Activated naive CD8-positive, alpha-beta T cell treated with anti-CD3 and anti-CD28 coated beads, Interleukin-2, amount 50 U/mL, for 16 hours (primary cell): Measurements from ENCODE around the gene ACAD11.

Experiments
- DNase-seq: peaks from one replicate; pipeline ENCODE4 v3.0.0-alpha.2; 2020; ENCODE audit warnings: low read depth, low spot score

Gene ACAD11, protein sequence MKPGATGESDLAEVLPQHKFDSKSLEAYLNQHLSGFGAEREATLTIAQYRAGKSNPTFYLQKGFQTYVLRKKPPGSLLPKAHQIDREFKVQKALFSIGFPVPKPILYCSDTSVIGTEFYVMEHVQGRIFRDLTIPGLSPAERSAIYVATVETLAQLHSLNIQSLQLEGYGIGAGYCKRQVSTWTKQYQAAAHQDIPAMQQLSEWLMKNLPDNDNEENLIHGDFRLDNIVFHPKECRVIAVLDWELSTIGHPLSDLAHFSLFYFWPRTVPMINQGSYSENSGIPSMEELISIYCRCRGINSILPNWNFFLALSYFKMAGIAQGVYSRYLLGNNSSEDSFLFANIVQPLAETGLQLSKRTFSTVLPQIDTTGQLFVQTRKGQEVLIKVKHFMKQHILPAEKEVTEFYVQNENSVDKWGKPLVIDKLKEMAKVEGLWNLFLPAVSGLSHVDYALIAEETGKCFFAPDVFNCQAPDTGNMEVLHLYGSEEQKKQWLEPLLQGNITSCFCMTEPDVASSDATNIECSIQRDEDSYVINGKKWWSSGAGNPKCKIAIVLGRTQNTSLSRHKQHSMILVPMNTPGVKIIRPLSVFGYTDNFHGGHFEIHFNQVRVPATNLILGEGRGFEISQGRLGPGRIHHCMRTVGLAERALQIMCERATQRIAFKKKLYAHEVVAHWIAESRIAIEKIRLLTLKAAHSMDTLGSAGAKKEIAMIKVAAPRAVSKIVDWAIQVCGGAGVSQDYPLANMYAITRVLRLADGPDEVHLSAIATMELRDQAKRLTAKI

DNA sequence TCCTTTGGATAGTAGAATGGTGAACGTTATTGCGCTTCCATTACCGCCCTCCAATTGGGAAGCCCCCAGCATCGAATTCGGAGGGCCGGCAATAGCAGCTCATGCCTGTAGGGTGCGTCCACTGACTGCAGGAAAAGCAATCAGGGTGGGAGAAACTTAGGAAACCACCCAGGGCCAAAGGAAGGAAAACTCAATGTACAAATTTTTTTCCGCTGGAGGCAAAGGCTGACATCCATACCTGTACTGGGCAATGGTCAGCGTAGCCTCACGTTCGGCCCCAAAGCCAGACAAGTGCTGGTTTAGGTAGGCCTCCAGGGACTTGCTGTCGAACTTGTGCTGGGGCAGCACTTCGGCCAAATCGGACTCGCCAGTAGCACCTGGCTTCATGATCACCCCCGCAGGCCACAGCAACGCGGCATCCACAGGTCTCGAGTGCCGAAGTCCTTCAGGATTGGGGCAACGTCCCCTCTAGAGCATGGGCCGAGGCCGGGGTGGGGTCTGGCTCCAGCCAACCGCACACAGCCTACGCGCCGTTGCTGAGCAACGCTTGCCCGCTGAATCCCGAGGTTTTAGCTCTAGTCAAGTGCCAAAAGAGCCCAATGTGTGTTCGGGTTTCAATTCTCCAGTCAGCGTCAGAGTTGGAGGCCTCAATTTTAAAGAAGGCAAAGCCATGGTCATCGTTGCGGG is at the start of gene ACAD11:
TSS of gene ACAD11 (minus strand) at position 445 of the 687 bp plus-strand sequence. CDS start at position 387, 58 bp downstream.
- no peak for DNase-seq

DNA sequence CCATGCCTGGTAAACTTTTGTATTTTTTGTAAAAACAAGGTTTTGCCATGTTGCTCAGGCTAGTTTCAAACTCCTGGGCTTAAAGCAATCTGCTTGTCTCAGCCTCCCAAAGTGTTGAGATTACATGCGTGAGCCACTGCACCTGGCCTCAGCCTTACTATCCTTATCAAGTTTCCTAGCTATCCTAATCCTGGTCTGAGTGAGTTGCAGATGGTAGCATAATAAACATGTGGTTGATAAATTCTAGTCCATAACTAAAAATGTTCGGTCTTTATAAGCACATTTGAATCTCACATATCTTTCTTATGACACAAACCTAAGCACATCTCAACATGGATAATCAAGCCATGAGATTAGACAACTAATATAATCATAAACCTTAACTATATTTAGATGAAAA is 44.1 kb upstream of the ACAD11 start:
- DNase-seq = no peak

GRCh38 chr3:132695422-132695821 is 35.8 kb upstream of the ACAD11 start:
- DNase-seq = no peak

GRCh38 chr3:132694991-132695390 is 35.4 kb upstream of the ACAD11 start:
- no peak for DNase-seq

DNA sequence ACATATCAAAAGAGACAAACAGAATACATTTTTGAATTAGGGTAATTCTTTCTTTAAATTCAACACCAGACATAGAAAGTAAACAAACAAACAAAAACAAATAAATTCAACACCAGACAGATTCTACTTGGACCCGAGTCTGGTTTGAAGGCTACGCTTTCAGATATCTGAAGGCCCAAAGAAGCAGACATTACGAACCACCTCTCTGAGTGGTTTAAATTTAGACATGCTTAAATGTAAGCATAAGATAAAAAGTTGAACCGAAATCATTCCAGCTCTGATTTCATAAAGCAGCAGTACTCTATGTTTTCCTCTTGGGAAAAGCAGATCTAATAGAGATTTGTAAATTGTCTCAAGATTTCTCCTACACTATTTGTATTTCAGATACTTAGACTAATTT is 30.4 kb upstream of the ACAD11 start:
- DNase-seq = no peak

- DNase-seq = no peak
Observed at GRCh38 chr3:132682201-132682600, 22.6 kb upstream of the ACAD11 start.

DNA sequence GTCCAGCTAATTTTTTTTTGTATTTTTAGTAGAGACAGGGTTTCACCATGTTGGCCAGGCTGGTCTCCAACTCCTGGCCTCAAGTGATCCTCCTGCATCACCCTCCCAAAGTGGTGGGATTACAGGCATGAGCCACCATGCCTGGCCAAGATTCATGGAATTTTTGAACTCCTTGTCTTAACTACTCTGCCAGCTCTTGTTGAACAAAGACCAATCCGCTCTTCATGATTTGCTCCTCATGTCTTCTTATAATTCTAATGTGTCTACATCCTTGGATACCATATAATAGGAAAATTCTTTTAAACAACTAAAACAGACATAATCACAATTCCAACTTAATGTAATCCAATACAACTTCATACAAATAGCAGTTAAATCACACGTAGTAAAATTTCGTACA is 21.8 kb upstream of the ACAD11 start:
- DNase-seq = no peak

DNA sequence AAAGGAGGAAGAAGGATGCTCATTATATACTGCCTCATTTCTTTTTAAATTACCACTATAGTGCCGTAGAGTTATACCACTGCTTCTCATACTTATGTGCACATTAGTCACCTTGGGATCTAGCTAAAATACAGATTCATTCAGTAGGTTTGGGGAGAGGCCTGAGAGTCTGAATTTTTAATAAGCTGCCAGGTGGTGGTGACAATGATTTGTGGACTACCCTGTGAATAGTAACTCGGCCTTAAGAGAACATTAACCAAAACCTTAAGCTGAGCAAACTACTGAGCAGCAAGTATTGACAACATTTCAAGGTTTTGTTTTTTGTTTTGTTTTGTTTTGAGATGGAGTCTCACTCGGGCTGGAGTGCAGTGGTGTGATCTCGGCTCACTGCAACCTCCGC is 20.3 kb upstream of the ACAD11 start:
- DNase-seq = no peak

DNA sequence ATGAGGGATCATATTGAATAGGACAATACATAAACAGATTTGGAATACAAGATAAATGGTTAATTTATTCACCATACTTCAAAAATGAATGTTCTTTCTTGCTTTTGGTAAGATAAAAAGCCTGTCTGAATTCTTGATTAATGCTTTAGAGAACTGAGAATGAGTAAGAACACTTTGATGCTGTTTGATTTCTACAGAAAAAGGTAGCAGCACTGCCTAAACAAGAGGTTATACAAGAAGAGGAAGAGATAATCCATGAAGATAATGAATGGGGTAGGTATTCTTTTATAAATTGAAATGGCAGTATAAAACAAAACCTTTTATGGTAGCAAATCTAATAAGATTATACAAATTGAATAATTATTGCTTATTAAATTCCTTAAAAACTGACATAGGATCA is 15.8 kb upstream of the ACAD11 start:
- no peak for DNase-seq

DNA sequence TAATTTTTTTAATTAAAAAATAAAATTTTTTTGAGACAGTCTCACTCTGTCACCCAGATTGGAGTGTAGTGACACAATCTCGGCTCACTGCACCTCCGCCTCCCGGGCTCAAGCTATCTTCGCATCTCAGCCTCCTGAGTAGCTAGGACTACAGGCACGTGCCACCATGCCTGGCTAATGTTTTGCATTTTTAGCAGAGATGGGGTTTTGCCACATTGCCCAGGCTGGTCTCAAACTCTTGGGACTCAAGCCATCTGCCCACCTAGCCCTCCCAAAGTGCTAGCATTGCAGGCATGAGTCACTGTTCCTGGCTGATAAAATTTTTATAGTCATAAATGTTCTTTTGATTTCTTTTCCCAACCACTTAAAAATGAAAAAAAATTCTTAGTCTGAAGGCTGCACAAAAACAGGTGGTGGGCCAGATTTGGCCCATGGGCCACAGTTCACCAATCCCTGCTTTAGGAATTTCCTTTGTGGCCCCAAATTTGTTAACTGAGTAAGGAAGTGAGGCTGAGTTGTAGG is 9.7 kb upstream of the ACAD11 start:
- DNase-seq = no peak

GRCh38 chr3:132665230-132665745 is 5.7 kb upstream of the ACAD11 start:
- DNase-seq = no peak

DNA sequence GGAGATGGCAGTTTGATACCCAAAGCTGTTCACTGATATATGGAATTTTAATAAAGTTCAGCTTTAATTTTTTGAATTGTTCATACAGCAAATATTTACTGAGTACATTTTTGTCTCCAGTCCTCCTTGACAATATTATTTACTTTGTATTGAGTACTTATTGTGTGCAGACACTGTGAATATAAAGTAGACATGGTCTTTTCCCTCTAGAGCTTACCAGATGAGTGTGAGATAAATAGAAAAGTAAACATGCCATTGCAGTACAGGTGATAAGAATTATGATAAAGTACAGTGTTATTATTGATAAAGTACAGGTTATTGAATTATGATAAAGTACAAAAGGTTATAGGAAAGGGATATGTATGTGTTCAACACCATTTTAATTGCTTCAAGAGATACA is 2.6 kb upstream of the ACAD11 start:
- DNase-seq = no peak

DNA sequence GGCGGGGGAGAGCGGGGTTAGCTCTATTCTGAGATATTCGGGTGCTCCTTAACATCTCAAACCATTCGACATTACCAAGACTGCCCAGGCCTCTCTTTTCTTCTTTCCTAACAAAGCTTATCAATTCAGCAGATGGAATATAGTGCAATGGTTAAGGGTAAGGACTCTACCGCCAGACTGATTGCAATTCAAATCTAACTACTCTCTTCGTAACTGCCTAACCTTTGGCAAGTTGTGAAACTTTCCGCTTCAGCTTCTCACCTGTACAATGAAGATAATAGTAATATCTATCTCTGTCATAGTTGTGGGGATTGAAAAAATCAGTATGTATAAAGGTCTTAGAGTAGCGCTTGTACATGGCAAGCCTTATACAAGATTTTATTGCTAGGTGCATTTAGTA is 1.5 kb upstream of the ACAD11 start:
- DNase-seq = no peak

DNA sequence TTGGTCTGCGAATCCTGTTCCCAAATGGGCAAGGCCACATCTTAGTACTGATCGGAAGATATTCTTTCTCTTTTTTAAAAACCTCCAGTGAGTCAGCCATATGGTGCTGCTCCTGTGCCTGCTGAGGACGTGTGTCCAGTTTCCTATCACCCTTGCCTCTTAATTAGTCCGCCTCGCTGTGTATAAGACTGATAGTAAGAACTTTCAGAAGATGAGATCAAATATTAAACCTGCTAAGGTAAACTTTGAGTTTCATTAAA is 1.1 kb upstream of the ACAD11 start:
- DNase-seq = no peak

DNA sequence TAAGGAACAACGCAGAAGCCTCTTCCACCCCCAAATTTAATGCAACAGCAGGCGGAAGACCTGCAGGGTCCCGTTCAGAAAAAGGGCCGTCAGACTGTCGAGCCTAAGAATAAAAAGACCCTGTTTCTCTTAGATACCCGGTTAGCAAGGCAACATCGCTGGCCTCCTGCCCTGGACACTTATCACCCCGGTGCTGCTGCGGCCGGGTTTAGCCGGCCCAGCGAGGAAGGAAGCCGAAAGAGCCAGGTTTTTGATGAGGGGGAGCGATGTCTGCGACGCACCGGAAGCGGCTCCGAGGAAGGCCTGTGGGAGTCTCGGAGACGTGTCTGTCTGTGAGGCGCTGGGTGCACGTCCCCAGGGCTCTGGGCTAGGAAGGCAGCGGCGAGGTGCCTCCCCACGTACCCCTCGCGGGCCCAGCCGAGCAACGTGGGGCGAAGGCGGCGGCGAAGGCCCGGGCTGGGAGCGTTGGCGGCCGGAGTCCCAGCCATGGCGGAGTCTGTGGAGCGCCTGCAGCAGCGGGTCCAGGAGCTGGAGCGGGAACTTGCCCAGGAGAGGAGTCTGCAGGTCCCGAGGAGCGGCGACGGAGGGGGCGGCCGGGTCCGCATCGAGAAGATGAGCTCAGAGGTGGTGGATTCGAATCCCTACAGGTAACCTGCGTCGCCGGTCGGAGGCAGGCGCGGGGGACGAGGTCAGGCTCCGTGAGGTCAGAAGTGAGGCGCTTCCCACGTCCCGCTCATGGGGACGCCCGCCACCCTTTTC is 622 bp upstream of the ACAD11 start, which contains the start of gene UBA5:
TSS of gene UBA5 (plus strand) at position 278 of the 759 bp plus-strand sequence. CDS start at position 487, 209 bp downstream.
- peak; percentile 39 for DNase-seq

GRCh38 chr3:132659000-132659364 is 627 bp downstream of the ACAD11 start:
- no peak for DNase-seq

DNA sequence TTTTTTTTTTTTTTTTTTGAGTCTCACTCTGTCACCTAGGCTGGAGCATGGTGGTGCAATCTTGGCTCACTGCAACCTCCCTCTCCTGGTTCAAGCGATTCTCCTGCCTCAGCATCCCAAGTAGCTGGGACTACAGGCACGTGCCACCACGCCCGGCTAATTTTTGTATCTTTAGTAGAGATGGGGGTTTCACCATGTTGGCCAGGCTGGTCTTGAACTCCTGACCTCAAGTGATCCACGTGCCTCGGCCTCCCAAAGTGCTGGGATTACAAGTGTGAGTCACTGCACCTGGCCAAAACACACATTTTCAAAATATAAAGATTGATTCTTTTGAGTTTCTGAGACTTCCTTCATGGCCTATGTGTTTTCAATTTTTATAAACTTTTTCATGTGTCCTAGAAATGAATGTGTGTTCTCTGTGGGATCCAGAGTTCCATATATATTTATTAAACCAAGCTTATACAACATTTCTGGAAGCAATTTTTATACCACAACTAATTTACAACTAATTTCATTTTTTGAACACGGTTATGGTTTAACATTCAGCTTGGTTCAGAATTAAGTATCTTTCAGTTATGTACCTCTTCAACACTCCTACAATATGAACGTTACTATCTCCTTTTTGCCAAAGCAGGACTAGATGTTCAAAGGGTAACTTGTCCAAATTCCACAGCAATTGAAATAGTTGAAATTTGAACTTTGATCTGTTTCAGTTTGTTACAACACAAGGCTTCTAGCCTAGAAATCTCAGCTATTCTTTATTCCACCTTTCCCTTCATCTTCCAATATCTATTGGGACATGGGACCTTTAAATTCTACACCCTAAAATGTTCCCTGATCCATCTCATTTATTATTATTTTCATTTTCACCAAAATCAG is 1.5 kb downstream of the ACAD11 start:
- no peak for DNase-seq

- no peak for DNase-seq
Observed at GRCh38 chr3:132655471-132655870, 4.1 kb downstream of the ACAD11 start.

DNA sequence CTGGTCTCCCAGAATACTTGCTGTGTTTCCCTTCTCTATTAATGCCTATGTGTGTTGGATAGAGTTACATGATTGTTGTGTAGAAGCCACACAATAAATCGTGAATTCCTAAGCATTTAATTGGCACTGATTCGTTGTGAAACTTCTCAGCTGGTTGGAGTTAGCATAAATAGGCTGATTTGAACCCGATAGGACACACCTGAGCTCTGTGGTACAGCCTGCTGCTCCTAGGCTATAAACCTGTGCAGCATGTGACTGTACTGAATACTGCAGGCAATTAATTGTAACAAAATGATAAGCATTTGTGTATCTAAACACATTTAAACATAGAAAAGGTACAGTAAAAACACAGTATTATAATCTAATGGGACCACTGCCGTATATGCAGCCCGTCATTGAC is 4.9 kb downstream of the ACAD11 start:
- no peak for DNase-seq

DNA sequence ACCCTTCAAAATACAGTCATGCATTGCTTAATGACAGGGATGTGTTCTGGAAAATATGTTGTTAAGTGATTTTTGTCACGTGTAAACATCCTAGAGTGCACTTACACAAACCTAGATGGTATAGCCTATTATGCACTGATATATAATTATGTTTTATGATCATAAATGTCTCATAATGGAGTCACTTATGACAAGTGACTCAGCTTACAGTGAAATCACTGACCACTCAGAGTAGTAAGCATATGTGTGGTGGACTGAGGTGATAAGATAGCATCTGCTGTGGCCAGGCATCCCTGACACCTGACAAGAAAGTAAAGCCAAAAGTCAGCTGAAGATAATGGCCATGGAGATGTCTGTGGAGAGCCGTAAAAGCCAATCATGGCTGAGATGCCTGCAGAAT is 5.4 kb downstream of the ACAD11 start:
- no peak for DNase-seq
